RWPE2 (cell line): Measurements from ENCODE around the gene NKAIN2.

ENCODE experiments used
- ATAC-seq: fragments of 200-7000 bp; cut with Tn5 transposase; 3 replicates; pipeline ENCODE4 v1.9.1; 2021; ENCODE audit warnings: low read depth
- DNase-seq: peaks from one replicate; pipeline ENCODE4 v3.0.0-alpha.2; 2020; ENCODE audit warnings: low spot score
- H3K27ac ChIP-seq: fragments of 450-650 bp; 2 replicates; pipeline ENCODE4 v1.5.1; 2017; ENCODE audit warnings: mild to moderate bottlenecking; ENCODE audit not compliant: poor library complexity, severe bottlenecking
- H3K27me3 ChIP-seq: fragments of 250-450 bp; sonication (Bioruptor Pico); 2 replicates; pipeline ENCODE4 v1.5.1; 2021; ENCODE audit warnings: mild to moderate bottlenecking, moderate library complexity; ENCODE audit not compliant: insufficient read depth, poor library complexity, severe bottlenecking
- H3K36me3 ChIP-seq: fragments of 250-450 bp; sonication (Bioruptor Pico); 2 replicates; pipeline ENCODE4 v1.5.1; 2020; ENCODE audit warnings: low read depth, mild to moderate bottlenecking, moderate library complexity
- H3K4me1 ChIP-seq: fragments of 250-450 bp; sonication (Bioruptor Pico); 2 replicates; pipeline ENCODE4 v1.5.1; 2021; ENCODE audit warnings: mild to moderate bottlenecking, moderate library complexity; ENCODE audit not compliant: insufficient read depth, poor library complexity, severe bottlenecking
- H3K4me3 ChIP-seq: fragments of 250-450 bp; sonication (Bioruptor Pico); 2 replicates; pipeline ENCODE4 v1.5.1; 2021; ENCODE audit warnings: mild to moderate bottlenecking, moderate library complexity; ENCODE audit not compliant: severe bottlenecking
- H3K9me3 ChIP-seq: fragments of 250-450 bp; sonication (Bioruptor Pico); 2 replicates; pipeline ENCODE4 v1.5.1; 2021; ENCODE audit warnings: mild to moderate bottlenecking, moderate library complexity; ENCODE audit not compliant: severe bottlenecking
- CTCF ChIP-seq: fragments of 450-650 bp; IDR thresholded peaks from one replicate; pipeline ENCODE4 v1.5.1; 2017; ENCODE audit warnings: mild to moderate bottlenecking, moderate library complexity; ENCODE audit not compliant: poor library complexity, severe bottlenecking

NKAIN2 gene

GRCh38 chr6:124467366-124467765 lies 663.7 kb downstream of the NKAIN2 start:
- no peak overlapping the region for H3K27ac ChIP-seq
- no peaks in the 10 kb centered on the region for H3K9me3 ChIP-seq
- no peak for DNase-seq
- H3K4me1 ChIP-seq: no peaks in the 10 kb centered on the region
- ATAC-seq: no peak
- H3K27me3 ChIP-seq: no peaks in the 10 kb centered on the region
- no peak overlapping the region for H3K4me3 ChIP-seq
- H3K36me3 ChIP-seq: no peaks in the 10 kb centered on the region
- TF ChIP-seq CTCF: no peak

- ATAC-seq (no peak), DNase-seq (no peak)
- Histone ChIP-seq H3K4me1 (no peaks in the 10 kb centered on the region), H3K4me3 (no peak overlapping the region), H3K27me3 (no peaks in the 10 kb centered on the region), H3K9me3 (no peaks in the 10 kb centered on the region), H3K27ac (no peak overlapping the region), H3K36me3 (no peaks in the 10 kb centered on the region)
- TF ChIP-seq CTCF: no peak
Observed at GRCh38 chr6:124470803-124471202, 667.1 kb downstream of the NKAIN2 start.

- Histone ChIP-seq H3K9me3 (no peaks in the 10 kb centered on the region), H3K27me3 (no peaks in the 10 kb centered on the region), H3K4me1 (no peaks in the 10 kb centered on the region), H3K27ac (no peak overlapping the region), H3K36me3 (no peaks in the 10 kb centered on the region), H3K4me3 (no peak overlapping the region)
- TF ChIP-seq CTCF: no peak
- DNase-seq (no peak), ATAC-seq (no peak)
Observed at GRCh38 chr6:124475176-124475575, 671.5 kb downstream of the NKAIN2 start.

- ATAC-seq: no peak
- no peak overlapping the region for H3K4me3 ChIP-seq
- no peaks in the 10 kb centered on the region for H3K9me3 ChIP-seq
- H3K4me1 ChIP-seq: no peaks in the 10 kb centered on the region
- TF ChIP-seq CTCF: no peak
- H3K27me3 ChIP-seq: no peaks in the 10 kb centered on the region
- no peaks in the 10 kb centered on the region for H3K36me3 ChIP-seq
- no peak overlapping the region for H3K27ac ChIP-seq
- no peak for DNase-seq
Observed at GRCh38 chr6:124478906-124479305, 675.2 kb downstream of the NKAIN2 start.

- no peak overlapping the region for H3K4me3 ChIP-seq
- no peaks in the 10 kb centered on the region for H3K36me3 ChIP-seq
- H3K27me3 ChIP-seq: no peaks in the 10 kb centered on the region
- DNase-seq (no peak), ATAC-seq (no peak; the same call in 2 of the 3 replicates)
- TF ChIP-seq CTCF: no peak
- H3K4me1 ChIP-seq: no peaks in the 10 kb centered on the region
- no peaks in the 10 kb centered on the region for H3K9me3 ChIP-seq
- H3K27ac ChIP-seq: no peak overlapping the region
Observed at GRCh38 chr6:124479991-124480430, 676.3 kb downstream of the NKAIN2 start.
